Activated CD8-positive, alpha-beta memory T cell treated with anti-CD3 and anti-CD28 coated beads, Interleukin-2, amount 50 U/mL, for 1 hour (primary cell): ENCODE data around the gene LGALS8.

ENCODE experiments used
- DNase-seq: peaks from one replicate; pipeline ENCODE4 v3.0.0-alpha.2; 2020; ENCODE audit errors: extremely low read depth

Gene LGALS8

DNA sequence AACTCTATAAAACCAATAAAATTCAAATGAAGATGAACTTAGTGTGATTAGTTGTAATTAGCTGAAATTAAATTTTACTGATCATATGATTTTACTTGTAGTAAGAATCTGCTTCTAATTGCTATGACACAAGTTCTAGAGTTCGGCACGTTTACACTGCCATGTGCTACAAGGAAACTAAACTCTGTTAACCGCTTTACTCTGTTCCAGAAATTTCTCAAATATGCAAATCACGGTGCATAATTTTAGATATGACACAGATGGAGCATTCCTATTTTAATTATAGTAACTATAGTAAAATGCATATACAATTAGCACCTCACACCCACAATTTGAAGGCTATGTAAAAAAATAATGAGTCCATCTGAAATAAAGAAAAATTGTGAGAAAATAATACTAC lies 65.7 kb downstream of the LGALS8 start:
- no peak for DNase-seq

DNA sequence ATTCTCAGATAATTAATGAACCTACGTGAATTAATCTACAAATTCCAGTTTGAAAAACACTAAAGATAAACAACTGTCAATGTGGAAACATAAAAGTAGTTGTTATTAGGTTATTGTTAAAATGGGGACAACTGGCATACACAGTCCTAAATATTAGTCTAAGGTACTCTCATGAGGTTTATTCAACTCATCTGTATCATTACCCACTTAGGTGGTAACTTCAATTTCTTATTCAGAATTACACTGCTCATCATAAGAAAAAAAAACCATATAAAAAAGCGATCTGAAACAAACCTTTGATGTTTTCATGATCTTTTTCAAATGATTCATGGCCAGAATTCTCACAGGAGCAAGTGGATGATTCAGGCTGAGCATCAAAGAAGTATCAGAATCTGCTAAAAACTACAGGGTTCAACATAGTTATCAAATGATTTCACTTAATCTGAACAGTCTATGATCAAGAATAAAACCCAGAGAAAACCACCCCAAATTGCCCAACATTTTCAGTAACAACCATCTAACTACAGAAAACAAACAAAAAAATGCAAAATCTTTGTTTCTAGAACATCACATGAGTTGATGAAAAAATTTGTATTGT lies 66.9 kb downstream of the LGALS8 start:
- DNase-seq: no peak

DNA sequence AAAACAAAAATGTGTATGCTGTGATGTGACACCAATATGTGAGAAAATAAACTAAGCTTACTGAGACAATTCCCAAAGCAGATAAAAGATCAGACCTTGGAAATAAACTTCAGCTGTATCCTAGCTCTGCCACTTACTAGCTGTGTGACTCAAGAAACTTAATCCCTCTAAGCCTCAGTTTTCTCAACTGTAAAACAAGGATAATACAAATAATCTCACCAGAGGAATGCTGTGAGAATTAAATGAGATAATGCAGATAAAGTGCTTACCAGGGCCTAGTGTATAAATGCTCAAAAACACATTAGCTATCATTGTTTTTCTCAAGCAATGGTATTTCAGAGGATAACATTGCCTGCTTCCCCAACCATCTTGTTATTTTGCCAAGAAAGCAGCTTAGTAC lies 78.4 kb downstream of the LGALS8 start:
- no peak for DNase-seq
